Measurements from ENCODE around the gene RPL36. TPM values are rescaled to one million over a fixed set of nuclear protein-coding genes. Genes with fewer than 3 reads are reported as not detected.

RPL36 gene
- 637 and 1,059 TPM in 2 replicates for total RNA-seq
- 917 and 990 TPM in 2 replicates for polyA plus RNA-seq

DNA sequence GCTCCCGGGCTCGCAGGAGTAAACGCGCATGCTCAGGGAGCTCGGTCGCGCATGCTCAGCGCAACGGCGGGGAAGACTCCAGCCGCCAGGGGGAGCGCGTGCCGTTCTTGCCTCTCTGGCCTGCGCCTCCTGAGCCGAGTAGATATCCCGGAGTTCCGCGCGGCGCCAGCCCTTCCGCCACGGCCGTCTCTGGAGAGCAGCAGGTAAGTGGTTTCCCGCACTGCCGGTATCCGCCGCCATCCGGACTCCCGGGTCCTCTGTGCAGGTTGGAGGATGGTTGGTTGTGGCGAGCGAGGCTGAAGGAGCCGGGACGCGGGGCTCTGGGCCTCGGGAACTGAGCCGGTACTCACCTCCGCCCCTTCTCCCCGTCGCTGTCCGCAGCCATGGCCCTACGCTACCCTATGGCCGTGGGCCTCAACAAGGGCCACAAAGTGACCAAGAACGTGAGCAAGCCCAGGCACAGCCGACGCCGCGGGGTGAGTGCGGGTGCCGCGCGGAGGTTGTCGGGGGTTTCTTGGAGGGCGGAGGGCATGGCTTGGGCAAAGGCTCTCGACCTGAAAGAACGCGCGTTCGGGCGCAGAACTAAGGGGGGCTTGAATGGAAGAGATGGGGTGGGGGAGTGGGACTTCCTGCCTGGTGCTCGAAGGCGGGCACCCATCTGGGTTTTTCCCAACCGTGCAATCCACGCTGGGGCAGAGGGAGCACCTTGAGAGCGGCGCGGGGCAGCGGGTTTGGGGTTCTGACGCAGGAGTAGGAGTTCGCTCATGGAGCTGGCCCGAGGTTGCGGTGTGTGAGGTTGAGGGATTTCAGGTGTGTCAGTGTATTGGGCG, at the start of gene RPL36:
RPL36 (plus strand) TSS at position 171 of the 830 bp plus-strand sequence; CDS start at position 384, 213 bp downstream.
- peak within 1 kb of the TSS; percentile 70 for H3K4me3 ChIP-seq
- H3K36me3 ChIP-seq (replicated peaks; ENCODE audit: insufficient read depth, low read depth): no peaks in the 10 kb centered on the region
- H3K4me2 ChIP-seq: peak within 1 kb of the TSS; percentile 99
- H3K27me3 ChIP-seq: no peaks in the 10 kb centered on the region
- no peaks in the 10 kb centered on the region for H3K9me3 ChIP-seq (ENCODE audit: low read depth)
- peak within 1 kb of the TSS; percentile 77 for H2AFZ ChIP-seq
- peak; percentile 99 for DNase-seq (ENCODE audit: low spot score)
- under 1% methylated on average over 69 of the region's 73 CpGs for WGBS (ENCODE audit: low lambda C conversion rate, missing lambda C conversion rate)
- TF ChIP-seq, protein P1, sequence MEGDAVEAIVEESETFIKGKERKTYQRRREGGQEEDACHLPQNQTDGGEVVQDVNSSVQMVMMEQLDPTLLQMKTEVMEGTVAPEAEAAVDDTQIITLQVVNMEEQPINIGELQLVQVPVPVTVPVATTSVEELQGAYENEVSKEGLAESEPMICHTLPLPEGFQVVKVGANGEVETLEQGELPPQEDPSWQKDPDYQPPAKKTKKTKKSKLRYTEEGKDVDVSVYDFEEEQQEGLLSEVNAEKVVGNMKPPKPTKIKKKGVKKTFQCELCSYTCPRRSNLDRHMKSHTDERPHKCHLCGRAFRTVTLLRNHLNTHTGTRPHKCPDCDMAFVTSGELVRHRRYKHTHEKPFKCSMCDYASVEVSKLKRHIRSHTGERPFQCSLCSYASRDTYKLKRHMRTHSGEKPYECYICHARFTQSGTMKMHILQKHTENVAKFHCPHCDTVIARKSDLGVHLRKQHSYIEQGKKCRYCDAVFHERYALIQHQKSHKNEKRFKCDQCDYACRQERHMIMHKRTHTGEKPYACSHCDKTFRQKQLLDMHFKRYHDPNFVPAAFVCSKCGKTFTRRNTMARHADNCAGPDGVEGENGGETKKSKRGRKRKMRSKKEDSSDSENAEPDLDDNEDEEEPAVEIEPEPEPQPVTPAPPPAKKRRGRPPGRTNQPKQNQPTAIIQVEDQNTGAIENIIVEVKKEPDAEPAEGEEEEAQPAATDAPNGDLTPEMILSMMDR (IDR thresholded peaks at IDR 0.05; ENCODE audit: poor library complexity): peak; percentile 95
- TF ChIP-seq EZH2 (IDR thresholded peaks at IDR 0.05; ENCODE audit: borderline replicate concordance): no peak
- H3K27ac ChIP-seq: peak within 1 kb of the TSS; percentile 96
- peaks cover 51% of the 10 kb centered on the region for H4K20me1 ChIP-seq (ENCODE audit: insufficient read depth, poor library complexity, severe bottlenecking)
- H3K79me2 ChIP-seq: peaks cover 51% of the 10 kb centered on the region
- peaks cover 8% of the 10 kb centered on the region for H3K4me1 ChIP-seq (ENCODE audit: insufficient read depth)
- no peaks in the 10 kb centered on the region for H3K9me2 ChIP-seq (replicated peaks; ENCODE audit: insufficient read depth)

- Histone ChIP-seq H3K36me3 (replicated peaks; ENCODE audit: insufficient read depth, low read depth) (peaks cover 1% of the 10 kb centered on the region), H3K9me3 (ENCODE audit: low read depth) (no peaks in the 10 kb centered on the region), H2AFZ (no peak overlapping the region), H3K4me3 (no peak overlapping the region), H3K27me3 (no peaks in the 10 kb centered on the region), H3K27ac (no peak overlapping the region), H3K4me2 (no peak overlapping the region), H4K20me1 (ENCODE audit: insufficient read depth, poor library complexity, severe bottlenecking) (peaks cover 88% of the 10 kb centered on the region), H3K9me2 (replicated peaks; ENCODE audit: insufficient read depth) (no peaks in the 10 kb centered on the region), H3K79me2 (peaks cover 99% of the 10 kb centered on the region), H3K4me1 (ENCODE audit: insufficient read depth) (peaks cover 6% of the 10 kb centered on the region)
- DNase-seq (ENCODE audit: low spot score): no peak
- 90% methylated on average over 4 of the region's 4 CpGs for WGBS (ENCODE audit: low lambda C conversion rate, missing lambda C conversion rate)
- TF ChIP-seq, protein P1 (IDR thresholded peaks at IDR 0.05; ENCODE audit: poor library complexity): no peak
- TF ChIP-seq EZH2phosphoT487 (IDR thresholded peaks at IDR 0.05; ENCODE audit: low read depth, severe bottlenecking, unreplicated experiment) (no peak), EZH2 (IDR thresholded peaks at IDR 0.05; ENCODE audit: borderline replicate concordance) (no peak)
Measured at GRCh38 chr19:5641171-5641570, 48.9 kb upstream of the RPL36 start.

- no peaks in the 10 kb centered on the region for H3K27me3 ChIP-seq
- peak overlapping the region; percentile 17 for H3K27ac ChIP-seq
- WGBS (ENCODE audit: low lambda C conversion rate, missing lambda C conversion rate): 89% methylated on average over 2 of the region's 2 CpGs
- DNase-seq (ENCODE audit: low spot score): peak; percentile 41
- H3K4me3 ChIP-seq: no peak overlapping the region
- TF ChIP-seq, protein P1 (IDR thresholded peaks at IDR 0.05; ENCODE audit: poor library complexity): no peak
- no peak for TF ChIP-seq EZH2 (IDR thresholded peaks at IDR 0.05; ENCODE audit: borderline replicate concordance)
- no peak for TF ChIP-seq EZH2phosphoT487 (IDR thresholded peaks at IDR 0.05; ENCODE audit: low read depth, severe bottlenecking, unreplicated experiment)
- no peaks in the 10 kb centered on the region for H3K9me3 ChIP-seq (ENCODE audit: low read depth)
- H2AFZ ChIP-seq: no peak overlapping the region
- H3K79me2 ChIP-seq: peaks cover 99% of the 10 kb centered on the region
- peaks cover 6% of the 10 kb centered on the region for H3K4me1 ChIP-seq (ENCODE audit: insufficient read depth)
- no peak overlapping the region for H3K4me2 ChIP-seq
- no peaks in the 10 kb centered on the region for H3K9me2 ChIP-seq (replicated peaks; ENCODE audit: insufficient read depth)
- H3K36me3 ChIP-seq (replicated peaks; ENCODE audit: insufficient read depth, low read depth): peaks cover 8% of the 10 kb centered on the region
- peaks cover 86% of the 10 kb centered on the region for H4K20me1 ChIP-seq (ENCODE audit: insufficient read depth, poor library complexity, severe bottlenecking)
Measured at GRCh38 chr19:5642204-5642603, 47.9 kb upstream of the RPL36 start.

All from hepatocyte (in vitro differentiated cells).